Right lobe of liver (tissue), 6 donors: ENCODE measurements around the gene CAMTA1. TPM values are rescaled to one million over a fixed set of nuclear protein-coding genes. Genes with fewer than 3 reads are reported as not detected.

Source experiments
- ATAC-seq, 4 donors: fragments of 200-7000 bp; cut with Tn5 transposase; one replicate each; pipeline ENCODE4 v1.9.1; 2020; ENCODE audit warnings: mild to moderate bottlenecking in 4 of 4, moderate library complexity in 4 of 4
- DNase-seq, 3 donors: peaks; one replicate each; pipeline ENCODE4 v3.0.0-alpha.2; 2020
- H3K27ac ChIP-seq, 3 donors: fragments of 200-600 bp; one replicate each; pipeline ENCODE4 v1.8.0; 2022
- H3K27me3 ChIP-seq, 2 donors: fragments of 200-600 bp; one replicate each; pipeline ENCODE4 v1.8.0; 2022
- H3K36me3 ChIP-seq, 4 donors: fragments of 200-600 bp; sonication (generic) in 1 of 4; one replicate each; pipeline versions ENCODE4 v1.5.1 to v1.8.0; 2017 to 2022; ENCODE audit warnings: control low read depth in 1 of 4
- H3K4me1 ChIP-seq, 4 donors: fragments of 200-600 bp; sonication (generic) in 1 of 4; one replicate each; pipeline versions ENCODE4 v1.5.1 to v1.8.0; 2017 to 2022; ENCODE audit warnings: control low read depth in 1 of 4
- H3K4me3 ChIP-seq, 3 donors: fragments of 200-600 bp; one replicate each; pipeline ENCODE4 v1.8.0; 2022
- H3K9me3 ChIP-seq, 4 donors: fragments of 200-600 bp; sonication (generic) in 1 of 4; one replicate each; pipeline versions ENCODE4 v1.5.1 to v1.8.0; 2017 to 2022; ENCODE audit warnings: control low read depth in 1 of 4
- POLR2A ChIP-seq: fragments of 450-650 bp; IDR thresholded peaks from one replicate; pipeline ENCODE4 v1.6.1; 2017; ENCODE audit warnings: antibody characterized with exemption, mild to moderate bottlenecking
- WGBS: methylation state at CpG from one replicate; pipeline ENCODE4 v1.1.6; 2018; ENCODE audit warnings: low coverage, low lambda C conversion rate; ENCODE audit not compliant: insufficient coverage; ENCODE audit errors: missing lambda C conversion rate; 5-methylcytosine and 5-hydroxymethylcytosine counted together
- intact Hi-C, 2 donors: fragments of 100-400 bp; cut with DNase I; formaldehyde crosslinking; loops; one replicate each; pipeline versions ENCODE4 v1.11.2 to v1.14.1; 2022
- total RNA-seq, 6 experiments: library from RNA; depleted of rRNA in 2 of 6; stranded (reverse); fragments of >200 nt in 2 of 6; fragmentation: NEBNext Ultra II Directional in 3 of 6; extraction: Animal tissue kit (Norgen Biotek cat#: 25700) in 3 of 6; gene quantifications; one replicate each; pipeline versions ENCODE4 v1.1.0 to v1.2.4, GENCODE V29; 2016 to 2023
- TF ChIP-seq, protein P1 (sequence below), 4 donors: fragments of 200-600 bp in 3 of 4; fragments of 450-650 bp in 1 of 4; IDR thresholded peaks; one replicate each; pipeline versions ENCODE4 v1.5.1 to v1.8.0; 2016 to 2022; ENCODE audit warnings: antibody characterized with exemption in 4 of 4, mild to moderate bottlenecking in 2 of 4
- donor health status: DM: no; HTN: yes; CAD: no.
- donor health status: DM: no; HTN: no; CAD: no.
- donor health status: DM: no; HTN: no; CAD: no.
- donor health status: DM: no; HTN: yes; CAD: no.
- donor health status: DM: no; HTN: yes; CAD: no.

The CAMTA1 gene
- total RNA-seq, 6 experiments from 2014 or later: 32.3 to 49.4 (median 37.2) TPM

DNA sequence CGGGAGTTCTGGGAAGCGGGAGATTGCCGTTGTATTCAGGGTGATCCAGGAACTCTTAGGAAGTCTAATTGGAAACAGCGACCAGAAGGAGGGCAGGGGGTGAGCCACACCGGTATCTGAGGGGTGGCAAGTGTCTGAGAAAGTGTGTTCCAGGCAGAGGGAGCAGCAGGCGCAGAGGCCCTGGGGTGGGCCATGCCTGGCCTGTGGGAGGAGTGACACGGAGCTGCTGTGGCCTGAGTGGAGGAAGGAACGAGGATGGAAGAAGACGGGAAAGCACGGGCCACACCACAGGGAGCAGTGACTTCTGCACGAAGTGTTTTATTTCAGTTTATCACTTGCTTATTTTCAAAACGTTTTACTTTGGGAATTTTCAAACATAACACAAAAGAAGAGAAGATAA, 1010.2 kb downstream of the CAMTA1 start:
- Histone ChIP-seq H3K27ac (no peak overlapping the region), H3K9me3 (no peaks in the 10 kb centered on the region), H3K4me3 (no peak overlapping the region), H3K36me3 (peaks cover 0 to 66% (median 16%) of the 10 kb centered on the region in 4 donors), H3K27me3 (no peaks in the 10 kb centered on the region), H3K4me1 (no peaks in the 10 kb centered on the region)
- intact Hi-C loops: no loop called here
- DNase-seq (no peak), ATAC-seq (no peak)
- WGBS: 89% methylated on average over 12 of the region's 12 CpGs
- TF ChIP-seq, protein P1, sequence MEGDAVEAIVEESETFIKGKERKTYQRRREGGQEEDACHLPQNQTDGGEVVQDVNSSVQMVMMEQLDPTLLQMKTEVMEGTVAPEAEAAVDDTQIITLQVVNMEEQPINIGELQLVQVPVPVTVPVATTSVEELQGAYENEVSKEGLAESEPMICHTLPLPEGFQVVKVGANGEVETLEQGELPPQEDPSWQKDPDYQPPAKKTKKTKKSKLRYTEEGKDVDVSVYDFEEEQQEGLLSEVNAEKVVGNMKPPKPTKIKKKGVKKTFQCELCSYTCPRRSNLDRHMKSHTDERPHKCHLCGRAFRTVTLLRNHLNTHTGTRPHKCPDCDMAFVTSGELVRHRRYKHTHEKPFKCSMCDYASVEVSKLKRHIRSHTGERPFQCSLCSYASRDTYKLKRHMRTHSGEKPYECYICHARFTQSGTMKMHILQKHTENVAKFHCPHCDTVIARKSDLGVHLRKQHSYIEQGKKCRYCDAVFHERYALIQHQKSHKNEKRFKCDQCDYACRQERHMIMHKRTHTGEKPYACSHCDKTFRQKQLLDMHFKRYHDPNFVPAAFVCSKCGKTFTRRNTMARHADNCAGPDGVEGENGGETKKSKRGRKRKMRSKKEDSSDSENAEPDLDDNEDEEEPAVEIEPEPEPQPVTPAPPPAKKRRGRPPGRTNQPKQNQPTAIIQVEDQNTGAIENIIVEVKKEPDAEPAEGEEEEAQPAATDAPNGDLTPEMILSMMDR (IDR thresholded peaks at IDR 0.05): no peak
- no peak for TF ChIP-seq POLR2A

GRCh38 chr1:7805460-7805859, 1020.2 kb downstream of the CAMTA1 start:
- H3K27me3 ChIP-seq: no peaks in the 10 kb centered on the region
- no peak overlapping the region for H3K27ac ChIP-seq
- WGBS: 51% methylated on average over 9 of the region's 9 CpGs
- peaks cover 0 to 92% (median 26%) of the 10 kb centered on the region in 4 donors for H3K36me3 ChIP-seq
- H3K4me3 ChIP-seq: no peak overlapping the region
- DNase-seq (no peak), ATAC-seq (peak in 2 of 4 donors; percentile 18 to 31)
- peaks cover 0 to 5% (median 0%) of the 10 kb centered on the region in 4 donors for H3K4me1 ChIP-seq
- TF ChIP-seq, protein P1 (IDR thresholded peaks at IDR 0.05): no peak
- no peak for TF ChIP-seq POLR2A
- intact Hi-C loops: no loop called here
- no peaks in the 10 kb centered on the region for H3K9me3 ChIP-seq

DNA sequence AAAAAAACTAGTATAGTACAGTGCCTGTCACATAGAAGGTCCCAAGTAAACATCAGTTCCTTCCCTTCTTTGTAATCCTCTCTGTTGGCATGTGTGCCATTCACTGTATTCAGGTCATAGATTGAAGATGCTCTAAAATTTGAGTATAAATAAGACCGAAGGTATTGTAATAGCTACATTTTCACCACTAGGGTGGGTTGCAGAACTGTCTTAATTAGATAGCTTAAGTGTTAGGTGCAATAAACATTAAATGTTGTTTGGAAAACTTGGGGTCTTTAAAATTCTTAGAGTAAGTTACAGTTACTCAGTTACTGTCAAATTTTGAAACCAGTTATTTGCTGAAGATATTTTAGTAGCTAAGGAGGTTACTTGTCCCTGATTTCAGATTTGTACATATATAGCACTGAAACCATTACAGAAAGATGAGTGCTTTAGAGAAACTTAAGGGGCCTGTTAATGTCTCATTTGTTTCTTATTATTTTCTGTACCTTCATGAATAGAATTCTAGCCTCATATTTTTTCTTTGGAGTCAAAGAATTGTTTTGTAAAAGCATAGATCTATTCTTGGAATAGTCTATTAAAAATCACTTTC, 1023.1 kb downstream of the CAMTA1 start:
- no peak for DNase-seq
- WGBS: 25% methylated on average over 1 of the region's 1 CpG
- no peak for TF ChIP-seq POLR2A
- TF ChIP-seq, protein P1 (IDR thresholded peaks at IDR 0.05): peak; percentile 38 to 51 (median 46)
- intact Hi-C loops: no loop called here
- H3K4me1 ChIP-seq: peaks cover 0 to 5% (median 0%) of the 10 kb centered on the region in 4 donors
- no peaks in the 10 kb centered on the region for H3K9me3 ChIP-seq
- H3K36me3 ChIP-seq: peaks cover 0 to 86% (median 28%) of the 10 kb centered on the region in 4 donors
- H3K27ac ChIP-seq: no peak overlapping the region
- peak in 2 of 4 donors; percentile 43 to 48 for ATAC-seq
- H3K27me3 ChIP-seq: no peaks in the 10 kb centered on the region
- H3K4me3 ChIP-seq: no peak overlapping the region

GRCh38 chr1:7809742-7810141, 1024.5 kb downstream of the CAMTA1 start:
- Histone ChIP-seq H3K4me3 (no peak overlapping the region), H3K9me3 (no peaks in the 10 kb centered on the region), H3K36me3 (peaks cover 0 to 81% (median 23%) of the 10 kb centered on the region in 4 donors), H3K4me1 (peaks cover 0 to 5% (median 0%) of the 10 kb centered on the region in 4 donors), H3K27me3 (no peaks in the 10 kb centered on the region), H3K27ac (no peak overlapping the region)
- no peak for TF ChIP-seq POLR2A
- TF ChIP-seq, protein P1 (IDR thresholded peaks at IDR 0.05): no peak
- intact Hi-C loops: no loop called here
- no peak for ATAC-seq
- WGBS: 59% methylated on average over 2 of the region's 13 CpGs
- no peak for DNase-seq
